CD4-positive, alpha-beta memory T cell (primary cell): Measurements from ENCODE around the gene SNN. TPM values are rescaled to one million over a fixed set of nuclear protein-coding genes. Genes with fewer than 3 reads are reported as not detected.

ENCODE experiments used
- CTCF ChIA-PET: fragments of 350-600 bp; sonication (Branson Sonifier 250); formaldehyde crosslinking; loops from one replicate; lab custom pipeline; 2021; ENCODE audit warnings: inconsistent platforms; ENCODE audit not compliant: partially characterized antibody; lab: Charles Lee
- POLR2A ChIA-PET: fragments of 350-600 bp; sonication (Branson Sonifier 250); formaldehyde crosslinking; loops from one replicate; lab custom pipeline; 2021; ENCODE audit not compliant: partially characterized antibody; lab: Charles Lee
- DNase-seq, 5 donors: peaks; one replicate each; pipeline versions ENCODE4 v3.0.0 to v3.0.0-alpha.2; 2020 to 2022; ENCODE audit warnings: mixed read lengths in 1 of 5
- H3K27ac ChIP-seq: one replicate; pipeline ENCODE4 v1.7.0; 2013; ENCODE audit warnings: low read depth, low read length
- H3K27me3 ChIP-seq: 2 replicates; pipeline ENCODE4 v1.7.0; 2013; ENCODE audit warnings: mild to moderate bottlenecking, low read length, moderate library complexity; ENCODE audit not compliant: insufficient read depth
- H3K36me3 ChIP-seq: 2 replicates; pipeline ENCODE4 v1.7.0; 2013; ENCODE audit warnings: mild to moderate bottlenecking, low read length, moderate library complexity; ENCODE audit not compliant: insufficient read depth
- H3K4me1 ChIP-seq: 2 replicates; pipeline ENCODE4 v1.7.0; 2013; ENCODE audit warnings: mild to moderate bottlenecking, low read length, moderate library complexity; ENCODE audit not compliant: insufficient read depth
- H3K4me3 ChIP-seq, 2 donors: one replicate each; pipeline ENCODE4 v1.7.0; 2013; ENCODE audit warnings: low read length in 2 of 2, mild to moderate bottlenecking in 1 of 2
- H3K9me3 ChIP-seq, 2 donors: one replicate each; pipeline ENCODE4 v1.7.0; 2013; ENCODE audit warnings: low read length in 2 of 2, control low read depth in 1 of 2; ENCODE audit not compliant: control insufficient read depth in 1 of 2
- H3K27ac Mint-ChIP-seq, 7 donors: one replicate each; pipeline ENCODE4 v1.8.0; 2020 to 2021; ENCODE audit warnings: mixed read lengths in 7 of 7, mild to moderate bottlenecking in 6 of 7, inconsistent platforms in 3 of 7, moderate library complexity in 3 of 7
- H3K27me3 Mint-ChIP-seq, 2 donors: one replicate each; pipeline ENCODE4 v1.8.0; 2020 to 2021; ENCODE audit warnings: mixed read lengths in 2 of 2
- H3K36me3 Mint-ChIP-seq, 2 donors: one replicate each; pipeline ENCODE4 v1.8.0; 2020 to 2021; ENCODE audit warnings: mixed read lengths in 2 of 2, inconsistent platforms in 1 of 2, mild to moderate bottlenecking in 1 of 2
- H3K4me1 Mint-ChIP-seq, 4 donors: one replicate each; pipeline ENCODE4 v1.8.0; 2020 to 2021; ENCODE audit warnings: mixed read lengths in 4 of 4, mild to moderate bottlenecking in 1 of 4
- H3K4me3 Mint-ChIP-seq, 8 donors: one replicate each; pipeline ENCODE4 v1.8.0; 2020 to 2021; ENCODE audit warnings: mixed read lengths in 8 of 8, mild to moderate bottlenecking in 7 of 8, moderate library complexity in 6 of 8, inconsistent platforms in 3 of 8
- H3K9me3 Mint-ChIP-seq, 8 donors: one replicate each; pipeline ENCODE4 v1.8.0; 2020 to 2021; ENCODE audit warnings: mixed read lengths in 8 of 8, mild to moderate bottlenecking in 5 of 8, inconsistent platforms in 3 of 8, moderate library complexity in 1 of 8
- intact Hi-C: fragments of 100-400 bp; cut with micrococcal nuclease; formaldehyde crosslinking; loops from one replicate; pipeline ENCODE4 v1.15.1; 2023
- polyA plus RNA-seq, 2 donors: library from polyadenylated mRNA; unstranded; fragments of 300-500 nt; fragmentation: Illumina TruSeq; gene quantifications; one replicate each; pipeline ENCODE4 v1.2.3, GENCODE V29; 2021
- total RNA-seq, 2 experiments: library from RNA; stranded (reverse); gene quantifications; one replicate each; pipeline ENCODE4 v1.2.3, GENCODE V29; 2021

SNN gene
- total and polyA plus RNA-seq, 4 experiments from 2014 or later, result 16.1 to 20.4 (median 18.0) TPM

DNA sequence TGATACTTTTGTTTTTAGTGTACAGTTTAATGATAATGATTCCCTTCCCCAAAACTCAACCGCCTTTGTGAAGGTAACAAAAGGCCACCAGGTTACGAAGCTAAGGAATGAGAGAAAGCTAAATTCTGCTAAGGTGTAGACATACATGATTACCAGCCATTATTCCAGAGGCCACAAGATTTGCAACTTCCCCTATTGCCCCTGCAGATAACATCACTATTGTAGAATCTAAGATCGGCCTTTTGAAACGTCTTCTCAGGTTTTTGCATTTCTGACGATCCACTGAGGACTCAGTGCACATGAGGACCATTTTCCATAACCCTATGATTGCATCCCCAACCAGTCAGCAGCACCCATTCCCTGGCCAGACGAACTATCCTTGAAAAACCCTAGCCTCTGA, 33.9 kb upstream of the SNN start:
- intact Hi-C loops, result no loop called here
- Mint-ChIP-seq H3K27ac (no peak overlapping the region), H3K27me3 (no peaks in the 10 kb centered on the region), H3K36me3 (no peaks in the 10 kb centered on the region), H3K4me3 (no peak overlapping the region), H3K9me3 (no peaks in the 10 kb centered on the region), H3K4me1 (peaks cover 14 to 26% (median 19%) of the 10 kb centered on the region in 4 donors)
- no peak for DNase-seq
- Histone ChIP-seq H3K4me3 (no peak overlapping the region), H3K27ac (no peak overlapping the region), H3K36me3 (no peaks in the 10 kb centered on the region), H3K27me3 (no peaks in the 10 kb centered on the region), H3K9me3 (no peaks in the 10 kb centered on the region), H3K4me1 (peaks cover 8% of the 10 kb centered on the region)
- POLR2A ChIA-PET, result interaction anchor here (4.4 kb wide), 1 partner anchor 13 kb away, joined by 26 read pairs; no protein-coding TSS in a partner anchor
- CTCF ChIA-PET, result interaction anchor here (1.4 to 2.6 kb wide), 2 partner anchors 13 to 102 kb away, joined by 6 to 8 read pairs; no protein-coding TSS in a partner anchor

GRCh38 chr16:11635113-11635652, 33.1 kb upstream of the SNN start:
- Mint-ChIP-seq H3K4me3 (no peak overlapping the region), H3K36me3 (no peaks in the 10 kb centered on the region), H3K4me1 (peaks cover 12 to 18% (median 14%) of the 10 kb centered on the region in 4 donors), H3K27ac (no peak overlapping the region), H3K27me3 (no peaks in the 10 kb centered on the region), H3K9me3 (no peaks in the 10 kb centered on the region)
- POLR2A ChIA-PET, result interaction anchor here (1.2 to 4.4 kb wide), 3 partner anchors 14 to 49 kb away, joined by 3 to 26 read pairs (median 4); partner anchors contain the start of gene LITAF
- no peaks in the 10 kb centered on the region for H3K9me3 ChIP-seq
- DNase-seq, result no peak
- CTCF ChIA-PET, result interaction anchor here (1.4 to 2.6 kb wide), 3 partner anchors 14 to 105 kb away, joined by 5 to 8 read pairs (median 6); no protein-coding TSS in a partner anchor
- no peak overlapping the region for H3K27ac ChIP-seq
- H3K36me3 ChIP-seq, result no peaks in the 10 kb centered on the region
- intact Hi-C loops, result no loop called here
- no peaks in the 10 kb centered on the region for H3K4me1 ChIP-seq
- no peak overlapping the region for H3K4me3 ChIP-seq
- H3K27me3 ChIP-seq, result no peaks in the 10 kb centered on the region

DNA sequence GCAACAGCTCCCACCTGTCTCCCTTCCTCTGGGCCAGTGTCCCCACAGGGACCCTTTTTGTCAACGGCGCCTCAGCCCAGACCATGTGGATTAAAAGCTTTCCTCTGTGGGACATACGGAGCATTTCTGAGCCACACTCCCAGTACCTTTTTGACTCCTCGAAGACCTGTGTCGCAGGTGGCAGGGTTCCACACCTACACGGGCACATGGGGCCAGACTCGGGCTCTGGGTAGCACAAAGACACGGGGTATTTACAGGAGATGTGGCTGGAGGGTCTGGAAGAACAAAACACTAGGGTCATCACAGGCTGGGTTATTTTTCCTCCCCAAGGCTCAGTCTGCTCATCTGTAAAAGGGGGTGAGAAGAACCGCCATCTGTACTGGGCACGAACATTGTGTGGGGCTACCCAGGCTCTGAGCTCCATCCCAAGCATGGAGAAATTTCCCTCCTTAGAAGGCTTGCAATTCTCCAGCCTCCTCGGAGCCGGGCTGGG, 32.5 kb upstream of the SNN start:
- peaks cover 5% of the 10 kb centered on the region for H3K4me1 ChIP-seq
- CTCF ChIA-PET, result interaction anchor here (1.0 to 2.6 kb wide), 5 partner anchors 9 to 105 kb away, joined by 3 to 8 read pairs (median 6); no protein-coding TSS in a partner anchor
- no peaks in the 10 kb centered on the region for H3K9me3 ChIP-seq
- no peak overlapping the region for H3K27ac ChIP-seq
- POLR2A ChIA-PET, result interaction anchor here (1.1 to 4.4 kb wide), 4 partner anchors 15 to 76 kb away, joined by 3 to 26 read pairs (median 4); partner anchors contain the start of gene LITAF
- H3K36me3 ChIP-seq, result no peaks in the 10 kb centered on the region
- no peak for DNase-seq
- intact Hi-C loops, result no loop called here
- Mint-ChIP-seq H3K4me3 (no peak overlapping the region), H3K4me1 (peaks cover 12 to 19% (median 15%) of the 10 kb centered on the region in 4 donors), H3K27ac (no peak overlapping the region), H3K9me3 (no peaks in the 10 kb centered on the region), H3K36me3 (no peaks in the 10 kb centered on the region), H3K27me3 (no peaks in the 10 kb centered on the region)
- H3K4me3 ChIP-seq, result no peak overlapping the region
- H3K27me3 ChIP-seq, result no peaks in the 10 kb centered on the region

GRCh38 chr16:11636172-11636721, 32.0 kb upstream of the SNN start:
- CTCF ChIA-PET, result interaction anchor here (1.0 to 2.6 kb wide), 5 partner anchors 9 to 106 kb away, joined by 3 to 8 read pairs (median 5); no protein-coding TSS in a partner anchor
- POLR2A ChIA-PET, result interaction anchor here (0.6 to 4.4 kb wide), 5 partner anchors 15 to 98 kb away, joined by 3 to 26 read pairs (median 3); partner anchors contain the start of gene LITAF
- Histone ChIP-seq H3K27ac (no peak overlapping the region), H3K9me3 (no peaks in the 10 kb centered on the region), H3K4me1 (peaks cover 10% of the 10 kb centered on the region), H3K36me3 (no peaks in the 10 kb centered on the region), H3K4me3 (no peak overlapping the region), H3K27me3 (no peaks in the 10 kb centered on the region)
- no peak overlapping the region for H3K27ac Mint-ChIP-seq
- no peaks in the 10 kb centered on the region for H3K27me3 Mint-ChIP-seq
- DNase-seq, result peak in 1 of 5 donors; percentile 8
- no peaks in the 10 kb centered on the region for H3K36me3 Mint-ChIP-seq
- intact Hi-C loops, result no loop called here
- no peak overlapping the region for H3K4me3 Mint-ChIP-seq
- H3K4me1 Mint-ChIP-seq, result peaks cover 12 to 21% (median 18%) of the 10 kb centered on the region in 4 donors
- no peaks in the 10 kb centered on the region for H3K9me3 Mint-ChIP-seq

DNA sequence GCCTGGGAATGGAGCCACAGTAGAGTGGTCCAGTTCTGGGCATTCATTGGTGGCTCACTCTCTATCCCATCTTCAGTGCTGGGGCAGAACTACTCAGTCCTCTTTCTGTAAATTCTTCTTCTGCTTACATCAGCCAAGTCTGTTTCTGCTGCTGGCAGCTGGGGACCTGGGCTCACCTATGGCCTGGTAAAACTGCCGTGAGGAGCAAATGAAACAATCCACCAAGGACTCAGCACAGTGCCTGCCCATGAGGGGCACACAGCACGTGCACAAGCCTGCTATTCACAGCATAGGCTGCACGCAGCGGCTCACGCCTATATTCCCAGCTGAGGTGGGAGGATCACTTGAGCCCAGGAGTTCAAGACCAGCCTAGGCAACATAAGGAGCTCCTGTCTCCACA, 30.9 kb upstream of the SNN start:
- CTCF ChIA-PET, result interaction anchor here (1.0 to 2.0 kb wide), 5 partner anchors 10 to 107 kb away, joined by 3 to 10 read pairs (median 5); no protein-coding TSS in a partner anchor
- H3K27ac Mint-ChIP-seq, result peak overlapping the region in 2 of 7 donors; percentile 36 to 47
- H3K4me3 ChIP-seq, result no peak overlapping the region
- no peaks in the 10 kb centered on the region for H3K9me3 Mint-ChIP-seq
- peaks cover 14% of the 10 kb centered on the region for H3K4me1 ChIP-seq
- no peaks in the 10 kb centered on the region for H3K36me3 Mint-ChIP-seq
- peaks cover 14 to 25% (median 22%) of the 10 kb centered on the region in 4 donors for H3K4me1 Mint-ChIP-seq
- no peaks in the 10 kb centered on the region for H3K9me3 ChIP-seq
- DNase-seq, result no peak
- intact Hi-C loops, result no loop called here
- H3K27me3 ChIP-seq, result no peaks in the 10 kb centered on the region
- no peak overlapping the region for H3K27ac ChIP-seq
- POLR2A ChIA-PET, result interaction anchor here (4.4 kb wide), 1 partner anchor 16 kb away, joined by 26 read pairs; no protein-coding TSS in a partner anchor
- no peaks in the 10 kb centered on the region for H3K27me3 Mint-ChIP-seq
- H3K36me3 ChIP-seq, result no peaks in the 10 kb centered on the region
- no peak overlapping the region for H3K4me3 Mint-ChIP-seq

- Mint-ChIP-seq H3K27me3 (no peaks in the 10 kb centered on the region), H3K27ac (no peak overlapping the region), H3K4me3 (no peak overlapping the region), H3K9me3 (no peaks in the 10 kb centered on the region), H3K36me3 (no peaks in the 10 kb centered on the region), H3K4me1 (peaks cover 14 to 25% (median 24%) of the 10 kb centered on the region in 4 donors)
- CTCF ChIA-PET, result interaction anchor here (0.8 to 1.7 kb wide), 5 partner anchors 16 to 106 kb away, joined by 3 to 10 read pairs (median 4); partner anchors contain the start of gene LITAF
- intact Hi-C loops, result no loop called here
- Histone ChIP-seq H3K9me3 (no peaks in the 10 kb centered on the region), H3K36me3 (no peaks in the 10 kb centered on the region), H3K27ac (no peak overlapping the region), H3K27me3 (no peaks in the 10 kb centered on the region), H3K4me3 (no peak overlapping the region), H3K4me1 (peaks cover 14% of the 10 kb centered on the region)
- POLR2A ChIA-PET, result interaction anchor here (0.6 to 4.4 kb wide), 3 partner anchors 17 to 310 kb away, joined by 3 to 26 read pairs (median 3); no protein-coding TSS in a partner anchor
- DNase-seq, result no peak
Observed at GRCh38 chr16:11638140-11638539, 30.1 kb upstream of the SNN start.
